Activated CD4-positive, alpha-beta T cell treated with anti-CD3 and anti-CD28 coated beads, Interleukin-2, amount 10 ng/mL, durations not matched to agents 7 days and 5 days (primary cell): ENCODE results near the gene USP13. TPM values are rescaled to one million over a fixed set of nuclear protein-coding genes. Genes with fewer than 3 reads are reported as not detected.

Experiments used
- CTCF ChIA-PET: fragments of 350-600 bp; sonication (Branson Sonifier 250); formaldehyde crosslinking; loops from one replicate; lab custom pipeline; 2021; ENCODE audit warnings: antibody characterized with exemption; lab: Charles Lee
- POLR2A ChIA-PET: fragments of 350-600 bp; sonication (Branson Sonifier 250); formaldehyde crosslinking; loops from one replicate; lab custom pipeline; 2021; ENCODE audit warnings: antibody characterized with exemption; lab: Charles Lee
- DNase-seq: peaks from one replicate; pipeline ENCODE4 v3.0.0-alpha.2; 2020
- H3K27ac Mint-ChIP-seq: one replicate; pipeline ENCODE4 v1.8.0; 2021; ENCODE audit warnings: mild to moderate bottlenecking, moderate library complexity, mixed read lengths
- H3K27me3 Mint-ChIP-seq: one replicate; pipeline ENCODE4 v1.8.0; 2021; ENCODE audit warnings: mixed read lengths
- H3K36me3 Mint-ChIP-seq: one replicate; pipeline ENCODE4 v1.8.0; 2021; ENCODE audit warnings: low read depth, mixed read lengths
- H3K4me1 Mint-ChIP-seq: one replicate; pipeline ENCODE4 v1.8.0; 2021; ENCODE audit warnings: mixed read lengths
- H3K4me3 Mint-ChIP-seq: one replicate; pipeline ENCODE4 v1.8.0; 2021; ENCODE audit warnings: mild to moderate bottlenecking, moderate library complexity, mixed read lengths
- H3K9me3 Mint-ChIP-seq: one replicate; pipeline ENCODE4 v1.8.0; 2021; ENCODE audit warnings: mixed read lengths
- total RNA-seq, 2 experiments: library from RNA; stranded (reverse); gene quantifications; one replicate each; pipeline ENCODE4 v1.2.3, GENCODE V29; 2021

USP13 gene
- total RNA-seq, 2 experiments from 2014 or later: 9.6 to 10.3 TPM

DNA sequence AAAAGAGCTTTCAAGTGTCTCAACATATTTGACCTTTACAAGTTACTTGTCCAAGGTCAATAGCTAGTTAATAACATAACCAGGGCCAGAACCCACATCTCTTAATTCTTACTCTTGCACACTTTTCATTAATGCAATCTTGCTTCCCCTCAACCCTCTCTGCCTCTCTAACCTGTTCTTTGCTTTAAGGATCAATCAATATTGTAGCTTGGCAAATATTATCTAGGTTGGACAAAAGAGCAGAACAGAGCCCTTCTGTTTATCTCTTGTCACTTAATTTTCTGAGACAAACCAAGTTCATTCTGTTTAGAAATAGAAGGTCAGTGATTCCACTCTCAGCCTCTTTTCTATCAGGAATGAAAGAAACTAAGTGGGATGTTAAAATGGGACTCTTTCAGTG lies 180.5 kb downstream of the USP13 start:
- no peaks in the 10 kb centered on the region for H3K4me1 Mint-ChIP-seq
- CTCF ChIA-PET: no interaction called here

DNA sequence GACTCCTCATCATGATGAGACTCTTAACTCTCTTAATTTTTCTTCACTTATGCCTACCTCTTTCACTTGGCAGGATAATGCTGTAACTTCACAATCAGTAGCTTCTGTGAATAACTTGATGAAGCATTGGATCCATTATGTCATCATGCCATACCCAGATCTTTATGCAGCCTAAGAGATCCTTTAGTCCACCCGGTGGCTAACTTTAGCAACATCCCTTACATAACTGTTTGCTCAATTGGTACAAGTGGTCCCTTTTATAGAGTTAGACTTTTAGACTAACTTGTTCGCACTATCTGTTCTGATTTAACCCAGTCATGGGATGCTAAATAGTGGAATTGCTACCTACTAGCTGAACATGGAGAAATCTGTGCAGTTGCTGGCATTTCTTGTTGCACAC lies 184.5 kb downstream of the USP13 start:
- Mint-ChIP-seq H3K4me1 (no peaks in the 10 kb centered on the region), H3K27ac (no peak overlapping the region), H3K36me3 (no peaks in the 10 kb centered on the region), H3K4me3 (no peak overlapping the region), H3K27me3 (peaks cover 6% of the 10 kb centered on the region), H3K9me3 (no peaks in the 10 kb centered on the region)
- POLR2A ChIA-PET: no interaction called here
- no peak for DNase-seq
- CTCF ChIA-PET: no interaction called here

More for the DNA sequence above, 180.5 kb downstream of the USP13 start:
- Mint-ChIP-seq H3K27ac (no peak overlapping the region), H3K27me3 (no peaks in the 10 kb centered on the region), H3K9me3 (no peaks in the 10 kb centered on the region), H3K4me3 (no peak overlapping the region), H3K36me3 (no peaks in the 10 kb centered on the region)
- DNase-seq: no peak
- POLR2A ChIA-PET: no interaction called here

Other genes starting within 250 kb of the USP13 start
- 1 to 10 TPM; 6.9 to 7.4 TPM for gene GNB4, start 201.6 kb upstream of the USP13 start, total RNA-seq
- gene ACTL6A, start 90.1 kb upstream of the USP13 start, total RNA-seq: 10 to 100 TPM; 88.7 to 89.5 TPM
- 10 to 100 TPM; 32.5 to 37.2 TPM for gene MRPL47, start 48.4 kb upstream of the USP13 start, total RNA-seq
- gene NDUFB5, start 48.2 kb upstream of the USP13 start, total RNA-seq: 10 to 100 TPM; 78.4 to 91.7 TPM